Measurements from ENCODE around the gene SAMHD1.

- TF ChIP-seq, protein P1, sequence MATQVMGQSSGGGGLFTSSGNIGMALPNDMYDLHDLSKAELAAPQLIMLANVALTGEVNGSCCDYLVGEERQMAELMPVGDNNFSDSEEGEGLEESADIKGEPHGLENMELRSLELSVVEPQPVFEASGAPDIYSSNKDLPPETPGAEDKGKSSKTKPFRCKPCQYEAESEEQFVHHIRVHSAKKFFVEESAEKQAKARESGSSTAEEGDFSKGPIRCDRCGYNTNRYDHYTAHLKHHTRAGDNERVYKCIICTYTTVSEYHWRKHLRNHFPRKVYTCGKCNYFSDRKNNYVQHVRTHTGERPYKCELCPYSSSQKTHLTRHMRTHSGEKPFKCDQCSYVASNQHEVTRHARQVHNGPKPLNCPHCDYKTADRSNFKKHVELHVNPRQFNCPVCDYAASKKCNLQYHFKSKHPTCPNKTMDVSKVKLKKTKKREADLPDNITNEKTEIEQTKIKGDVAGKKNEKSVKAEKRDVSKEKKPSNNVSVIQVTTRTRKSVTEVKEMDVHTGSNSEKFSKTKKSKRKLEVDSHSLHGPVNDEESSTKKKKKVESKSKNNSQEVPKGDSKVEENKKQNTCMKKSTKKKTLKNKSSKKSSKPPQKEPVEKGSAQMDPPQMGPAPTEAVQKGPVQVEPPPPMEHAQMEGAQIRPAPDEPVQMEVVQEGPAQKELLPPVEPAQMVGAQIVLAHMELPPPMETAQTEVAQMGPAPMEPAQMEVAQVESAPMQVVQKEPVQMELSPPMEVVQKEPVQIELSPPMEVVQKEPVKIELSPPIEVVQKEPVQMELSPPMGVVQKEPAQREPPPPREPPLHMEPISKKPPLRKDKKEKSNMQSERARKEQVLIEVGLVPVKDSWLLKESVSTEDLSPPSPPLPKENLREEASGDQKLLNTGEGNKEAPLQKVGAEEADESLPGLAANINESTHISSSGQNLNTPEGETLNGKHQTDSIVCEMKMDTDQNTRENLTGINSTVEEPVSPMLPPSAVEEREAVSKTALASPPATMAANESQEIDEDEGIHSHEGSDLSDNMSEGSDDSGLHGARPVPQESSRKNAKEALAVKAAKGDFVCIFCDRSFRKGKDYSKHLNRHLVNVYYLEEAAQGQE (IDR thresholded peaks at IDR 0.05; ENCODE audit: borderline replicate concordance in 1 of 2, low read depth in 1 of 2, low read length in 2 of 2): no peak
- TF ChIP-seq TCF7L2 (IDR thresholded peaks at IDR 0.05; ENCODE audit: low read depth, low read length) (no peak), ZNF558 (CRISPR knock-in tag; IDR thresholded peaks at IDR 0.05; ENCODE audit: borderline replicate concordance) (no peak), TP53 (CRISPR knock-in tag; conservative IDR thresholded peaks at IDR 0.05) (no peak), ZNF468 (CRISPR knock-in tag; IDR thresholded peaks at IDR 0.05) (no peak), TAF1 (CRISPR knock-in tag; IDR thresholded peaks at IDR 0.05) (no peak), ZNF317 (CRISPR knock-in tag; IDR thresholded peaks at IDR 0.05) (no peak), ZBTB21 (CRISPR knock-in tag; IDR thresholded peaks at IDR 0.05) (no peak), SIN3A (IDR thresholded peaks at IDR 0.05; ENCODE audit: borderline replicate concordance, low read depth, low read length) (no peak)
- TF ChIP-seq, protein P2, sequence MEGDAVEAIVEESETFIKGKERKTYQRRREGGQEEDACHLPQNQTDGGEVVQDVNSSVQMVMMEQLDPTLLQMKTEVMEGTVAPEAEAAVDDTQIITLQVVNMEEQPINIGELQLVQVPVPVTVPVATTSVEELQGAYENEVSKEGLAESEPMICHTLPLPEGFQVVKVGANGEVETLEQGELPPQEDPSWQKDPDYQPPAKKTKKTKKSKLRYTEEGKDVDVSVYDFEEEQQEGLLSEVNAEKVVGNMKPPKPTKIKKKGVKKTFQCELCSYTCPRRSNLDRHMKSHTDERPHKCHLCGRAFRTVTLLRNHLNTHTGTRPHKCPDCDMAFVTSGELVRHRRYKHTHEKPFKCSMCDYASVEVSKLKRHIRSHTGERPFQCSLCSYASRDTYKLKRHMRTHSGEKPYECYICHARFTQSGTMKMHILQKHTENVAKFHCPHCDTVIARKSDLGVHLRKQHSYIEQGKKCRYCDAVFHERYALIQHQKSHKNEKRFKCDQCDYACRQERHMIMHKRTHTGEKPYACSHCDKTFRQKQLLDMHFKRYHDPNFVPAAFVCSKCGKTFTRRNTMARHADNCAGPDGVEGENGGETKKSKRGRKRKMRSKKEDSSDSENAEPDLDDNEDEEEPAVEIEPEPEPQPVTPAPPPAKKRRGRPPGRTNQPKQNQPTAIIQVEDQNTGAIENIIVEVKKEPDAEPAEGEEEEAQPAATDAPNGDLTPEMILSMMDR (CRISPR knock-in tag; IDR thresholded peaks at IDR 0.05): no peak
- TF ChIP-seq, protein P3, sequence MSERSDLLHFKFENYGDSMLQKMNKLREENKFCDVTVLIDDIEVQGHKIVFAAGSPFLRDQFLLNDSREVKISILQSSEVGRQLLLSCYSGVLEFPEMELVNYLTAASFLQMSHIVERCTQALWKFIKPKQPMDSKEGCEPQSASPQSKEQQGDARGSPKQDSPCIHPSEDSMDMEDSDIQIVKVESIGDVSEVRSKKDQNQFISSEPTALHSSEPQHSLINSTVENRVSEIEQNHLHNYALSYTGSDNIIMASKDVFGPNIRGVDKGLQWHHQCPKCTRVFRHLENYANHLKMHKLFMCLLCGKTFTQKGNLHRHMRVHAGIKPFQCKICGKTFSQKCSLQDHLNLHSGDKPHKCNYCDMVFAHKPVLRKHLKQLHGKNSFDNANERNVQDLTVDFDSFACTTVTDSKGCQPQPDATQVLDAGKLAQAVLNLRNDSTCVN (CRISPR knock-in tag; IDR thresholded peaks at IDR 0.05; ENCODE audit: borderline replicate concordance): no peak
Measured at GRCh38 chr20:36856691-36857635, 94.5 kb downstream of the SAMHD1 start.
